ENCODE measurements around the gene ZNF318.
"Not testable (repeated sequence)": the region's sequence is repeated elsewhere in the genome, so short reads cannot be mapped to it uniquely, and the experiment has no call there.

The ZNF318 gene, protein sequence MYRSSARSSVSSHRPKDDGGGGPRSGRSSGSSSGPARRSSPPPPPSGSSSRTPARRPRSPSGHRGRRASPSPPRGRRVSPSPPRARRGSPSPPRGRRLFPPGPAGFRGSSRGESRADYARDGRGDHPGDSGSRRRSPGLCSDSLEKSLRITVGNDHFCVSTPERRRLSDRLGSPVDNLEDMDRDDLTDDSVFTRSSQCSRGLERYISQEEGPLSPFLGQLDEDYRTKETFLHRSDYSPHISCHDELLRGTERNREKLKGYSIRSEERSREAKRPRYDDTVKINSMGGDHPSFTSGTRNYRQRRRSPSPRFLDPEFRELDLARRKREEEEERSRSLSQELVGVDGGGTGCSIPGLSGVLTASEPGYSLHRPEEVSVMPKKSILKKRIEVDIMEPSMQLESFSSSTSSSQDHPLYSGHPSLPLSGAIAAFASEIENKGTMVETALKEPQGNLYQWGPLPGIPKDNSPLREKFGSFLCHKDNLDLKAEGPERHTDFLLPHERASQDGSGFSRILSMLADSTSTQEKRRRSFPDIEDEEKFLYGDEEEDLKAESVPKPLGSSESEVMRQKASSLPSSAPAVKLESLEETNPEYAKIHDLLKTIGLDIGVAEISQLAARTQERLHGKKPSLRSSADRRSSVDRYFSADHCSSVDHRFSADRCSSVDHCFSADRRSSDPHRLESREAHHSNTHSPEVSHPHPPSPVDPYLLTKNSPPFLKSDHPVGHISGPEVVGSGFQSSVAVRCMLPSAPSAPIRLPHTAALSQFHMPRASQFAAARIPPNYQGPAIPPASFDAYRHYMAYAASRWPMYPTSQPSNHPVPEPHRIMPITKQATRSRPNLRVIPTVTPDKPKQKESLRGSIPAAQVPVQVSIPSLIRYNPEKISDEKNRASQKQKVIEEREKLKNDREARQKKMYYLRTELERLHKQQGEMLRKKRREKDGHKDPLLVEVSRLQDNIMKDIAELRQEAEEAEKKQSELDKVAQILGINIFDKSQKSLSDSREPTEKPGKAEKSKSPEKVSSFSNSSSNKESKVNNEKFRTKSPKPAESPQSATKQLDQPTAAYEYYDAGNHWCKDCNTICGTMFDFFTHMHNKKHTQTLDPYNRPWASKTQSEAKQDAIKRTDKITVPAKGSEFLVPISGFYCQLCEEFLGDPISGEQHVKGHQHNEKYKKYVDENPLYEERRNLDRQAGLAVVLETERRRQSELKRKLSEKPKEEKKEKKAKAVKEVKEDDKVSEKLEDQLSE (N-terminal part only)

DNA sequence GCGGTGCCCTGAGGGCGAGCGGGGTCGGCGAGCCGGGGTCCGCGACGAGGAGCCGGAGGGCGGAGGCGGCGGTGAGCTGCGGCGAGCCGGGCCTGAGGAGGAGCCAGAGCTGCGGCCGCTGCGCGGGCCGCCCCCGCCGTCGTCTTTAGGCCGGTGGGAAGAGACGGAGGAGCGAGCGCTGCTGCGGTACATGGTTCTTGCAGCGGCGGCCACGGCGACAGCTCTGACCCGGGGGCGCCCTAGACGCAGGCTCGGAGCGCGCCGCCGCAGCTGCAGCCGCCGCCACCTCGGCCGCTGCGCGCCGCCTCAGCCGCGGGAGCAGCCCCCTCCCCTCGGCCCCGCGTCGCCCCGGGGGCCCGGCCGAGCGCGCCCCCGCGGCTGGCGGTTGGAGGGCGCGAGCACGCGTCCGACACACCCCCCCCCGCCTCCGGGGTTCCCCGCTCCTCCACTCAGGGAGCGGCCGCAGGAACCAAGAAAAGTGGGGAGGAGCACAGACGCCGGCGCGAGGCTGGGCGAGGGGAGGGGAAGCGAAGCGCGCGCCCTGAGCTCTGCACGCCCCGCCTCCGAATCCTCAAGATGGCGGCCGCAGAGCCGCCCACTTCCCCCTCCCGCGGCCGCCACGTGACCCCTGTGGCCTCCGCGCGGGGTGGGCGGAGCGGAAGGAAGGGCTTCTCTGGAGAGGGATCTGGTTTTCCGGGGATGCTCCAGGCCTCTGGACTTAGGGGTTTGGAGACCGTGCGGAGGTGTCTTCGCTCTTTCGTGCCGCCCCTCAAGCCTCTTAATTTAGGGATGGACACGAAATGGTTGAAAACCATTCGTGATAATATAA is at the start of gene ZNF318:
TSS of gene ZNF318 (minus strand) at position 474 of the 829 bp plus-strand sequence. CDS start at position 192, 282 bp downstream.
- peak; percentile 93 for DNase-seq

DNA sequence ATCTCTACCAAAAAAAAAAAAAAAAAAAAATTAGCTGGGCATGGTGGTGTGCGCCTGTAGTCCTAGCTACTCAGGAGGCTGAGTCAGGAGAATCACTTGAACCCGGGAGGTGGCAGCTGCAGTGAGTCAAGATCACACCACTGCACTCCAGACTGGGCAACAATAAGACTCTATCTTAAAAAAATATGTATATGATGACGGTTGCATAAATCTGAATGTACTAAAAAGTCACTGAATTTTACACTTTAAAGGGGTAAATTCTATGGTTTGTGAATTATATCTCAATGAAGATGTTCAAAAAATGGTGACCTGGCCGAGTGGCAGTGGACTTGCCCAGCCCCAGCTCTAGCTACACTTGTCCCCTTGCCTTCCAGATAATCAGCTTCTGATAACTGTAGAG is 47.5 kb upstream of the ZNF318 start:
- DNase-seq = no peak

DNA sequence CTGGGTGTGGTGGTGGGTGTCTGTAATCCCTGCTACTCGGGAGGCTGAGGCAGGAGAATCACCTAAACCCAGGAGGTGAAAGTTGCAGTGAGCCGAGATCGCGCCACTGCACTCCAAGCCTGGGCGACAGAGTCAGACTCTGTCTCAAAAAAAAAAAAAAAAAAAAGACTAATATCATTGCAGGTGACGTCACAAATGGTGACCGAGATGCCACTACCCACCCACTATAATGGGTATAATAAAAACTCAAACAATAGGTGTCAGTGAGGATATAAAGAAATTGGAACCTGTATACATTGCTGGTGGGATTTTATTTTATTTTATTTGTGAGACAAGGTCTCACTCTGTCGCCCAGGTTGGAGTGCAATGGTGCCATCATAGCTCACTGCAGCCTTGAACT is 45.8 kb upstream of the ZNF318 start:
- DNase-seq = not testable (repeated sequence)

DNA sequence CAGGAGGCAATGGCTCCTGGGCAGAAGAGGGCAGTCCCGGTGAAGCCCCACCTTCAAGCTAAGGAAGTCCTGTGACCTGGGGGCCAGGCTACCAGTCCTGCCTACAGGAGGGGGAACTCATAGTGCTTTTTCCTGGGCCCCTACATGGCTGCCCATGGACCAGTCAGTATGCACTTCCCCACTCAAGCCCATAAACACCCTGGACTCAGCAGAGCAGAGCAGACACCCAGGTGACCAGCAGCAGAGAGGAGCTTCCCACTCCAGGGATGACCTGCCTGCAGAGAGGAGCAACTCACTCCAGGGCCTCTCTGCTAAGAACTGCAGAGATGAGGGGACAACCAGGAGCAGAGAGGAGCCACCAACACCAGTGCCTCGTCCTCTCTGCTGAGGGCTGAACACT is 43.6 kb upstream of the ZNF318 start:
- no peak for DNase-seq

DNA sequence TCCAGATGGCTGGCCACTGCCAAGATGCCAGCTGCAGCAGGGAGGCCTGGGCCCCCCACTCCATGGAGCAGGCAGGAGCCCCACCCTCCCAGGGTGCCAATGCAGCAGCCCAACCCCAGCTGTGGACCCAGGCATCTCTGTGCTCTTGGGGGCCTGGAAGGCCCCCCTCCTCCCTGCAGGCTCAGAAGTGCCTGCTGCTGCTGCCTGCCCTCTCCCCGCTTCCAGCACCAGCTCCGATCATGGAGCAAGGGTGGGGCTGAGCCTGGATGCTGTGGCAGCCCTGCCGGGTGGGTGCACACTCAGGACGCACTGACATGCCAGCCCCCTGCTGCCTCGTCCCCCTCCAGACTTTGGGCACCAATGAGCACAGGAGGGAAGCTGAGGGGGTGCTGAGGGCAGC is 43.1 kb upstream of the ZNF318 start:
- no peak for DNase-seq

DNA sequence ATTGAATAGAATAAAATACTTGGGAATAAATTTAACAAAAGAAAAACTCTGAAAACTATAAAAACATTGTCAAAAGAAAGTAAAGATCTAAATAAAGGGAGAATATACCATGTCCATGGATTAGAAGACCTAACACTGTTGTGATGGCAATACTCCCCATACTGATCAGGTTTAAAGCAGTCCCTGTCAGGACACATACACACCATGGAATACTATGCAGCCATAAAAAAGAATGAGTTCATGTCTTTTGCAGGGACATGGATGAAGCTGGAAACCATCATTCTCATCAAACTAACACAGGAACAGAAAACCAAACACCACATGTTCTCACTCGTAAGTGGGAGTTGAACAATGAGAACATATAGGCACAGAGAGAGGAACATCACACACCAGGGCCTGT is 41.3 kb upstream of the ZNF318 start:
- DNase-seq = not testable (repeated sequence)

DNA sequence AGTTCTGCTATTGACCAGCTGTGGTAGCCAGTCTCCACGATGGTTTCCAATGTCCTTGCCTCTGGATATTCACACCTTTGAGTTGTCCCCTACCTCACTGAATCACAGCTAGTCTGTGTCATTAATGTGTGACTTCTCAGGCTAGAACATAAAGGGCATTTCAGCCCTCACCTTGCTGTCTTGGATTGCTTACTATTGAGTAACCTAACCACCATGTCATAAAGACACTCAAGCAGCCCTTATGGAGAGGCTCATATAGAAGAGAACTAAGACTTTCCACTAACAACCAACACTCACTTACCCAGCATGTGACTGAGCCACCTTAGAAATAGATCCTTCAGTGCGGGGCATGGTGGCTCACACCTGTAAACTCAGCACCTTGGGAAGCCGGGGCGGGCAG is 38.8 kb upstream of the ZNF318 start:
- DNase-seq = no peak

DNA sequence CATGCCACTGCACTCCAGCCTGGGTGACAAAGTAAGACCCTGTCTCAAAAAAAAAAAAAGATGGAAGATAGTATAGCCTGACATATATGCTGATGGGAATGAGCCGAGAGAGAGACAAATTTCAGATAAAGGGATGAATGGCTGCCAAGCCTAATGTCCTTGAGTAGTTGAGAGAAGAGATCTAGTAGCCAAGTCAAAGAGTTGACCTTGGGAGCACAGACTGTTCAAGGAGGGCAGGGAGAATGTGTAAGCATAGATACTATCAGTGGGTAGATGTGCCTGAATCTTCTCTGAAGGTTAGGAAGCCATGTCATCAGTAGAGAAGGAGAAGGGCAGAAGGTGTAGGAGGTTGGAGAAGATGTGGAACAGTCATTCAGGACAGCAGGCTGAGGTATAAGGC is 37.8 kb upstream of the ZNF318 start:
- no peak for DNase-seq

DNA sequence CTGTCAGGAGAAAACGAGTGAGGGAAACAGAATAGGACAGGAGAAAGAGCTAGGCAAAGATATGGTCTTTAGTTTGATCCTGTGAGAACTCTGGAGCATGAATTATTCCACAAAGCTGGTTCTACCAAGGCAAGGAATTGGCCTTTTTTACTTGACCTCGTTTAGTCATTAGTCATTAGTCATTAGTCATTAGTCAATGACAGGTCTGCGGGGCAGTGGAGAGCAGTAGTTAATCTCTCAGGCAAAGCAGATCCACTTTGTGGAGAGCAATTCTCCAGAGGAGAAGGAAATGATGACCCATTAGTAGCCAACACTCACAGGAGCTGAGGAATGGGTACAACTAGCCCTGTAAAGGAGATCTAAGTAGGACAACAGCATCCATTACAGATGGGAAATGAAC is 35.9 kb upstream of the ZNF318 start:
- DNase-seq = no peak

DNA sequence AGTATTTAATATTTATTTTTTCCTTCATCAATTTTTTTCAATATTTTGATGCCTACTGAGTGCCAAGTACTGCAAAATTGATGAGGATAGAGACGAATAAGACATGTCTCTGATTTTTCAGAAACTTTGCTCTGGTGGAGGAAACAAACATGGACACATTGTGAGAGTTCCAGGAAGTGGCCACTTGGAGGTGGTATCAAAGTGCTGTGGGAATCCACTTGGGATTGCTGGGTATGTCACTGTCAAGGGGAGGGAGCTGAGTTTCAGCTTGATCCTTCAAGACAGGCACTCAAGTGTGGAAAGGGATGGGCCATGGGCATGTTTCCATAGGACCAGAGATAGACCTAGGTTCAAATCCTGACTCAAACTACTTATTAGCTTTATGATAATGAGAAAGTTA is 33.4 kb upstream of the ZNF318 start:
- no peak for DNase-seq

DNA sequence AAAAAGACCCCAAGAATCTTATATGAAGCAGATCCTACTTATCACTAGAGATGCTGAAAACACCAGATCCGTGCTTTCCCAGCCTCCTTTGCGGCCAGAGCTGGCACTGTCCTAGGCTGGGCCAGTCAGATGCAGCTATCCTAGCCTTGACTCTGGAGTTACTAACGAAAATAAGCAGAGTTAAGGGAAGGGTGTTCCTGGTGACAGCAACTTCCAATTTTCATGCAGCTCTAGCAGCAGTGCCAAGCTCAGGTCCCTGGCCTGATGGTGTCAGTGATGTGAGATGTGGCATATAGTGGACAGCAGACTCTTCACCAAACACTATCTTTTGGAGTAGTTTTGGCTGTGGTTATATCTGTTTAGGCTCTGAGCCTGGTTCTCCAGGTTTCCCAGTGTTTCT is 32.3 kb upstream of the ZNF318 start:
- no peak for DNase-seq

DNA sequence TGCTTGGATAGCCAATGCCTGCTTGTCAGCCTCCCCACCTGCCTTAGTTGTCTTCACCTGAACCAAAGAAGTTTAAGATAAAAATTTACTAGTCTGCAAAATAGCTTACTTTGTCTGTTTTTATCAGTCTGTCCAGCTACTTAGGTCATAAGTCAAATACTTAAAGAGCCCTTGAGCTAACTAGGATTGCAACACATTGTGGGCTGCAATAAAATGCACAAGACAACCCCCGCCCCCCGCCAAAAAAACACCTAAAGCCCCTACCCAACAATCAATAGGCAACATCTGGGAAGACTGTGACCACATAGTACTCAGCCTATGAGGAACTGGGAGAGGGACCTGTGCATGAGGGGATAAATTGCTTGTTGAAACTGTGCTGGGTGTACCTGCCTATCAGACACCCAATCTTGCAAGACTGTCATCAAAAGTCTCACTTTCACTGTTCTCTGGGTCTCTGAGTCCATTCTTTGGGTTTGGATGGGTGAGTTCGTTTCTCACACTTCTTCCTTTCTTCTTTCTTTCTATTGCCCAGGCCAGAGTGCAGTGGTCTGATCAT is 30.6 kb upstream of the ZNF318 start:
- DNase-seq = no peak

DNA sequence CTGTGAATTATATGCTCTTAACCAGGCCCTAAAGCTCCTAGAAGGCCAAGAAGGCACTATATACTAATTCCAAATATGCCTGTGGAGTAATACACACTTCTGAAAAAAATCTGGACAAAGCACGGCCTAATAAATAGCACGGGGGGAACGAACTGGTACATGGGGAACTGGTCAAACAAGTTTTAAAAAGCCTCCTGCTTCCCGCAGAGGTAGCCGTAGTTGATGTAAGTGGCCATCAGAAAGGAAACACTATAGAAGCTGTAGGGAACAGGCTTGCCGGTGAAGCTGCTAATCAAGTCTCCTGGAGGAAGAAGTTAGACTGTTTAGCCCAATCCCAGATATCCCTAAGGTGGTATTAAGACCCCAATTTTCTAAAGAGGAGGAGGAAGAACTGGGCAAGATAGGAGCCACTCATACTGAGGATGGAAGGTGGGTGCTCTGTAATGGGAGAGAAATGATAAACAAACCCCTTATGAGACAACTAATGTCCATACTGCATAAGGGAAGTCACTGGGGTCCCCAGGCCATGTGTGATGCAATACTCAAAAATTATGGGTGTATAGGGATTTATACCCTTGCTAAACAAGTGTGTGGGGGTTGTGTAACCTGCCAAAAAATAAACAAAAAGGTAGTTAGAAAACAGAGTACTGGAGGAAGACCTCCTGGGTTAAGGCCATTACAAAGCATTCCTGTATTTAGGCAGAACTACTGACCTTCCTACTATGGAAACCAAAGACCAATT is 27.1 kb upstream of the ZNF318 start:
- no peak for DNase-seq

DNA sequence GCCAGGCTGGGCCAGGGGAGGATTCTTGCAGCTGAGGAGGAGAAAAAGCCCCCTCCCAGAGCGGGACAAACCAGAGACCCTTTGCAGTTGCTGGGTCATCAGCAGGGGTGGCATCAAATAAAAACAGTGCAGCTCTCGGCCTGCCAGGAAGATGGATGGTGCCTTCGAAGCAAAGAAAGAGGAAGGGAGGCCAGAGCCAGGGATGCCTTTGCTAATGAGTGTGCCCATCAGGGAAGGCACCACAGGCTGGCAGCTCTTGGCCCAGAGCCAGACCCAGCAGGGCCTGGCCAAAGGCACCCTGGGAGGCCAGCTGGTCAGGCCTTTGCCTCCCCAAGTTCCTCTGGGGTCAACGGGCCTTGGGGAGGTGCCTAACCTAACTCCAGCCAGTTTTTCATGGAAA is 26.3 kb upstream of the ZNF318 start:
- no peak for DNase-seq

DNA sequence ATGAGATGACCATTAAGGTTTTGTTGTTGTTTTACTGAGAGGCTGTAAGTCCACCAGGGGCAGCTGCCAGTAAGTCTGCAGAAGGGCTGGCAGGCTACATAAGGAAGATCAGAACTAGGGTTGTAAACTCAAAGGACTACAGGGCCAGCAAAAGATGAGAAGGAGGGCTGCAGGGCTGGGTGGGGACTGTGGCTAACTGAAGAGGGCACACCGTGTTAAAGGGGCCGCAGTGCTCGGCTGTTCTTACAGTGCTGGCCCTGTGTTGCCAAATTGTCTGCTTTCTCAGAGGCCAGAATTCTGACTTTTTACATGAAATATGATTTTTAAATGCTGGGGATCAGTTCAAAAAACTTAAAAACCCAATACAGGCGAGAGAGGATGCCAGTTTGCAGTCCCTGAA is 25.5 kb upstream of the ZNF318 start:
- DNase-seq = no peak

DNA sequence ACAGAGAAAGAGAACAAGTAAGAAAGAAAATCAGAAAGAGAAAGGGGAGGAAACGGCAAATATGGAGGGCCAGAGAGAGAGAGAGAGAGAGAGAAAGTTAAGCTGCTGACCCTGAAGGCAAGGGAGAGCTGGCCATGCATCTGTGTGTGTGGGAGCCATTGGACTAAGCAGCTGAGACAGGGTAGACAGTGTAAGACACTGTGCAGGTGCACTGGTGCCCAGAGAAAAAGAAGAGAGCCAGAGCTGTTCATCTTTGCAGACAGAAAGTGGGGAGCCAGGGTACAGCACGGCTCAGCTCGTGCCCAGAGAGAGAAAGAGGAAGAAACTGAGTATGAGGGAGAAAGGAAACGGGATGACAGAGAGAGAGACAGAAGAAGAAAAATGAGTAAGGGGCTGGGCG is 24.2 kb upstream of the ZNF318 start:
- DNase-seq = no peak

DNA sequence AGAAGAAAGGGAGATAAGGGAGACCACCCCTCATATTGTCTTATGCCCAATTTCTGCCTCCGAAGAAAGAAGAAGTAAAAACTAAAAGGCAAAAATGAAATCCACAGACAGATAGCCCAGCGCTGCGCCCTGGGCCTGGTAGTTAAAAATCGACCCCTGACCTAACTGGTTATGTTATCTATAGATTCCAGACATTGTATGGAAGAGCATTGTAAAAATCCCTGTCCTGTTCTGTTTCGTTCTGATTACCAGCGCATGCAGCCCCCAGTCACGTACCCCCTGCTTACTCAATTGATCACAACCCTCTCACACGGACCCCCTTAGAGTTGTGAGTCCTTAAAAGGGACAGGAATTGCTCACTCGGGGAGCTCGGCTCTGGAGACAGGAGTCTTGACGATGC is 23.7 kb upstream of the ZNF318 start:
- DNase-seq = not testable (repeated sequence)

DNA sequence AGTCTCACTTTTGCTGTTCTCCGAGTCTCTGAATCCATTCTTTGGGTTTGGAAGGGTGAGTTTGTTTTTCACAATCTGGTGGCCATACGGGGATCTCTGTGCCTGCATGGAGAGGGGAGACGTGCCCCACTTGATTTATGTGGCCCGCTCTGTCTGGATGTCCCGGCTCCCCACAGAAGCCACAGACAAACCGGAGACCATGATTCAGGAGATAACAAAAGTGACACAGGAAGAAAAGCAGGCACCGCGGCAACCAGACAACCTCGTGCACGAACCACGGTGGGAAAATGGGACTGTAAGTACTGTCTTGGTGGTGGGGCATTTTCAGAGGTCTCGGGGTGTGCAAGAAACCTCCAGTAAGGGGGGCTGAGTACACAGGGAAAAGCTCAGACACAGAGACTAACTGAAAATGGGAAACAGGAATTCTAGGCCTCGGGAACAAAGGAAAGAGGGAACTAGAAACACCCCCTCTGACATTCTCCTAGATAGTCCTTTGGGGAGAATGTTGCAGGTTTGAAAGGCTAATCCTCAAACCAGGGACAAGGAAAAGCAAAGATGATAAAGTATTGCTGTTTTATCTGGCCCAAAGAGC is 22.1 kb upstream of the ZNF318 start:
- DNase-seq = no peak

DNA sequence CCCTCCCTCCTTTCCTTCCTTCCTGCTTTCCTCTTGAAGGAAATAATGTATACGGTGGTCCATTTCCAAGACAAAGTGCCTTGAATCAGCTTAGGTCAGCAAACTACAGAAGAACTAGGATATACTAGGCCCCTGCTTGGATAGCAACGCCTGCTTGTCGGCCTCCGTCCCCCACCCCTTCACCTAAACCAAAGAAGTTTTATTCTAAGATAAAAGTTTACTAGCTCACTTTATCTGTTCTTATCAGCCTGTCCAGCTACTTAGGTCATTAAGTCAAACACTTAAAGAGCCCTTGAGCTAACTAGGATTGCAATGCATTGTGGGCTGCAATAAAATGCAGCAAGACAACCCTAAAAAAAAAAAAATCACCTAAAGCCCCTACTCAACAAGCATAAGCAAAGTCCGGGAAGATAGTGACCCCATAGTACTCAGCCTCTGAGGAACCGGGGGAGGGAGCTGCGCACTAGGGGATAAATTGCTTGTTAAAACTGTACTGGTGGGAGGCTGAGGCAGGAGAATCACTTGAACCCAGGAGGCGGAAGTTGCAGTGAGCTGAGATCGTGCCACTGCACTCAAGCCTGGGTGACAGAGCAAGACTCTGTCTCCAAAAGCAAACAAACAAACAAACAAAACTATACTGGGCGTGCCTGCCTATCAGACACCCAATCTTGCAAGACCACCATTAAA is 21.4 kb upstream of the ZNF318 start:
- not testable (repeated sequence) for DNase-seq

DNA sequence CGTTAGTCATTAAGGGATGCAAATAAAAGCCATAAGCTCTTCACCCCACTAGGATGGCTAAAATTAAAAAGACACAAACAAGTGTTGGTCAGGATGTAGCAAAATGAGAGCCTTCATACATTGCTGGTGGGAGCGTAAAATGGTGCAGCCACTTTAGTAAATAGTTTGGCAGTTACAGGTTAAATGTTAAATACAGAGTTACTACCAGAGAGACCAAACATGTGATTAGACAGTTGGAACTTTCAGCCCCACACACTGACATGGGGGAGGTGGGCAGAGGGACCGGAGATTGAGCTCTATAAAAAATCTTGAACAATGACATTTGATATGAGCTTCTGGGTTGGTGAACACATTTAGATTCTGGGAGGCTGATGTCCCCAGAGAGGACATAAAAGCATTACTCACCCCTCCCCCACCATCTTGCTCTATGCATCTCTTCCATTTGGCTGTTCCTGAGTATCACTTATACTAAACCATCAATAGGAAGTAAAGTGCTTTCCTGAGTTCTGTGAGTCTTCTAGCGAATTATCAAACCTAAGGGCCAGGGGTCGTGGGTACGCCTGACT is 20.4 kb upstream of the ZNF318 start:
- DNase-seq = no peak

Data from activated CD4-positive, CD25-positive, alpha-beta regulatory T cell treated with anti-CD3 and anti-CD28 coated beads, Interleukin-2, amount 50 U/mL, for 72 hours (primary cell).